ENCODE measurements around the gene ZMYND10. TPM values are rescaled to one million over a fixed set of nuclear protein-coding genes. Genes with fewer than 3 reads are reported as not detected.

Gene ZMYND10
- total RNA-seq, 2 experiments from 2014 or later, result 1.7 to 2.8 TPM

DNA sequence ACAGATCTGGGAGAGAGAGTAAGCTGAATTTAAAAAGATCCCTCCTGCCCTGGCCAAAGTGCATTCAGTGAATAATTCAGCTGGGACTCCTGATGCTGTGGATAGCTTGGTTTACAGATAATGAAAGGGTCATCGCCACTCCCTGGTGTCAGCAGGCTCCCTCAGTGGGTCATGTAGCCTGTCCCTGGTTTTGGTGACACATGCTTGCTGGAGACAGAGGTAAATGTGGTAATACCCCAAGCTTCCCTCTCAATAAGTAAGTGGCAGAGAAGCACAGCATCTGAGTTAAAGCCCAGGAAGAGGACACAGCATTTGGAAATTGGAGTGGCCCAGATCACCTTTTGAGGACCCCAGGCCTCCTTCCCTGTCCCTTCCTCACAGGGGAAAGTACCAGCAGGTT is 11.9 kb upstream of the ZMYND10 start:
- H3K36me3 ChIP-seq (ENCODE audit: insufficient read depth, low read length), result peaks cover 42% of the 10 kb centered on the region
- peaks cover 23% of the 10 kb centered on the region; the same call in 1 of the 2 replicates for H3K79me2 ChIP-seq (ENCODE audit: insufficient read depth, low read depth, low read length)
- peaks cover 40% of the 10 kb centered on the region for H3K4me1 ChIP-seq (ENCODE audit: insufficient read depth, low read length, poor library complexity, severe bottlenecking)
- POLR2A ChIA-PET, result interaction anchor here (0.7 to 1.4 kb wide), 3 partner anchors 20 to 122 kb away, joined by 3 to 6 read pairs (median 4); partner anchors contain the start of gene GNAI2
- no peak for DNase-seq (ENCODE audit: low spot score)
- intact Hi-C loops (cut with micrococcal nuclease; ENCODE audit: unreplicated experiment), result no loop called here
- H3K27ac ChIP-seq (ENCODE audit: low read depth, low read length, poor library complexity, severe bottlenecking), result no peak overlapping the region
- peak overlapping the region; percentile 82 for H3K4me2 ChIP-seq (ENCODE audit: low read length)
- no peaks in the 10 kb centered on the region for H3K9me2 ChIP-seq (ENCODE audit: insufficient read depth, low read length)
- no TSS peak for BruUV-seq (replicated peaks)
- H3K9me3 ChIP-seq (ENCODE audit: low read length), result no peaks in the 10 kb centered on the region
- no peak overlapping the region for H2AFZ ChIP-seq (ENCODE audit: low read length)
- TF ChIP-seq EZH2phosphoT487 (IDR thresholded peaks at IDR 0.05; ENCODE audit: borderline replicate concordance, low read depth, low read length), result no peak
- TF ChIP-seq, protein P1, sequence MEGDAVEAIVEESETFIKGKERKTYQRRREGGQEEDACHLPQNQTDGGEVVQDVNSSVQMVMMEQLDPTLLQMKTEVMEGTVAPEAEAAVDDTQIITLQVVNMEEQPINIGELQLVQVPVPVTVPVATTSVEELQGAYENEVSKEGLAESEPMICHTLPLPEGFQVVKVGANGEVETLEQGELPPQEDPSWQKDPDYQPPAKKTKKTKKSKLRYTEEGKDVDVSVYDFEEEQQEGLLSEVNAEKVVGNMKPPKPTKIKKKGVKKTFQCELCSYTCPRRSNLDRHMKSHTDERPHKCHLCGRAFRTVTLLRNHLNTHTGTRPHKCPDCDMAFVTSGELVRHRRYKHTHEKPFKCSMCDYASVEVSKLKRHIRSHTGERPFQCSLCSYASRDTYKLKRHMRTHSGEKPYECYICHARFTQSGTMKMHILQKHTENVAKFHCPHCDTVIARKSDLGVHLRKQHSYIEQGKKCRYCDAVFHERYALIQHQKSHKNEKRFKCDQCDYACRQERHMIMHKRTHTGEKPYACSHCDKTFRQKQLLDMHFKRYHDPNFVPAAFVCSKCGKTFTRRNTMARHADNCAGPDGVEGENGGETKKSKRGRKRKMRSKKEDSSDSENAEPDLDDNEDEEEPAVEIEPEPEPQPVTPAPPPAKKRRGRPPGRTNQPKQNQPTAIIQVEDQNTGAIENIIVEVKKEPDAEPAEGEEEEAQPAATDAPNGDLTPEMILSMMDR (conservative IDR thresholded peaks at IDR 0.05; ENCODE audit: low read length), result no peak
- H4K20me1 ChIP-seq (ENCODE audit: insufficient read depth, low read length), result 0 out of 2 replicates have a peak, but pooled peaks cover 4% of the 10 kb centered on the region
- H3K4me3 ChIP-seq (ENCODE audit: low read depth, low read length, poor library complexity, severe bottlenecking), result peak overlapping the region; percentile 76
- CTCF ChIA-PET (ENCODE audit: unreplicated experiment), result no interaction called here

DNA sequence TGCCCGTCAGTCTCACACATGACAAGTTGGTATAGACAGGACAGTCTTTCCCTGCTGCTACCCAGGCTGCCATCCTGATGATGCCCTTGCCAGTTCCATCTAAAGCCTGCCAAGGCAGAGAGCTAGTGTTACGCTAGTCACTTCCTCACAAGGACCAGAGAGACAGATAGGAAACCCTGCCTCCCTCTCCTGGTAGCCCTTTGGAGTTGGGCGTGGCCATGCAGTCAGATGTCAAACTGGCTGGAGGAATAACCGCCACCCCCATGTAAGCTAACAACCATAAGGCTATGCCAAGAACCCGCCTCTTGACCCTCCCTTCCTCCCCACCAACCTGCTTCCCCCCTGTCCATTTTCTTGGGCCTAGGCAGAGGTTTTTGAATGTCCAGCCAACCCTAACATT is 11.0 kb upstream of the ZMYND10 start:
- H3K79me2 ChIP-seq (ENCODE audit: insufficient read depth, low read depth, low read length), result peaks cover 23% of the 10 kb centered on the region; the same call in 1 of the 2 replicates
- H3K4me1 ChIP-seq (ENCODE audit: insufficient read depth, low read length, poor library complexity, severe bottlenecking), result peaks cover 43% of the 10 kb centered on the region
- no peak overlapping the region for H3K27ac ChIP-seq (ENCODE audit: low read depth, low read length, poor library complexity, severe bottlenecking)
- H3K9me3 ChIP-seq (ENCODE audit: low read length), result no peaks in the 10 kb centered on the region
- ChIA-PET CTCF (ENCODE audit: unreplicated experiment) (no interaction called here), POLR2A (interaction anchor here (1.0 to 1.4 kb wide), 2 partner anchors 19 to 20 kb away, joined by 4 to 6 read pairs; no protein-coding TSS in a partner anchor)
- H3K4me3 ChIP-seq (ENCODE audit: low read depth, low read length, poor library complexity, severe bottlenecking), result peak overlapping the region; percentile 76
- TF ChIP-seq EZH2phosphoT487 (IDR thresholded peaks at IDR 0.05; ENCODE audit: borderline replicate concordance, low read depth, low read length), result no peak
- TF ChIP-seq, protein P1 (conservative IDR thresholded peaks at IDR 0.05; ENCODE audit: low read length), result no peak
- DNase-seq (ENCODE audit: low spot score), result no peak
- no peaks in the 10 kb centered on the region for H3K9me2 ChIP-seq (ENCODE audit: insufficient read depth, low read length)
- peaks cover 42% of the 10 kb centered on the region for H3K36me3 ChIP-seq (ENCODE audit: insufficient read depth, low read length)
- intact Hi-C loops (cut with micrococcal nuclease; ENCODE audit: unreplicated experiment), result no loop called here
- H4K20me1 ChIP-seq (ENCODE audit: insufficient read depth, low read length), result 0 out of 2 replicates have a peak, but pooled peaks cover 4% of the 10 kb centered on the region
- BruUV-seq (replicated peaks), result no TSS peak
- H2AFZ ChIP-seq (ENCODE audit: low read length), result no peak overlapping the region
- H3K4me2 ChIP-seq (ENCODE audit: low read length), result peak overlapping the region; percentile 82

DNA sequence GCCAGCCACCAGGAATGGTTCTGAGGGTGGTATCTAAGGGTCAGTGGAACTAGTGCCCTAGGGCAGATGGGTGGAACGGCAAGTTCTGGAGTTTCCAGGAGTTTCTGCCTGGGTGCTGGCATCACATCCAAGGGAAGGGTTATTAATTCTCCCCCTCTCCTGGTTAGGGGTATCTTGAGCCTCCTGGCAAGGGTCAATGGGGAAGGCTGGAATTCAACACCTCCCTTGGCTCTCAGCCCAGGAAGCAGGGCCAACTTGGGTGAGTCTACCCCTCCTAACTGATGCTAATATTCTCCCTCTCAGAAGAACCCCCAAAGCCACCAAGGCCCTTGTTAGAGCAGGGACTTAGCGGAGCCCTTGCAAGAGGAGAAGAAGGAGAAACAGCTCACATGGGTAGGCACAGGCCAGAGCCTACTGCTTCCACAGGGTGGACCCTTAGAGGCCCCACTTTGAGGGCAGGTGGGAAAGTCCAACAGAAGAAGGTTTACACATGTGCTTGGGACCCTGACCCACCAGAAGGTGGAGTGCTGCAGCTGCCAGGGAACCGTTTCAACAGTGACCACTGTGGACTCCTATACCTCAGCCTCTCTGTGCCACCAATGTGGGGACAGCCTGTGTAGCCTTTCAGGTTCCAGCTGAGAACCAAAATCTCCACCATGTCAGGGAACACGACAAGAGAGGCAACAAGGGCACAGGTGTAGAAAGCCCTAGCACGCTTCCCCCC is 10.5 kb upstream of the ZMYND10 start:
- Histone ChIP-seq H3K4me1 (ENCODE audit: insufficient read depth, low read length, poor library complexity, severe bottlenecking) (peaks cover 49% of the 10 kb centered on the region), H3K9me2 (ENCODE audit: insufficient read depth, low read length) (no peaks in the 10 kb centered on the region), H3K27ac (ENCODE audit: low read depth, low read length, poor library complexity, severe bottlenecking) (no peak overlapping the region), H3K36me3 (ENCODE audit: insufficient read depth, low read length) (peaks cover 42% of the 10 kb centered on the region), H4K20me1 (ENCODE audit: insufficient read depth, low read length) (0 out of 2 replicates have a peak, but pooled peaks cover 4% of the 10 kb centered on the region), H3K4me3 (ENCODE audit: low read depth, low read length, poor library complexity, severe bottlenecking) (peak overlapping the region; percentile 76), H3K4me2 (ENCODE audit: low read length) (peak overlapping the region; percentile 82), H2AFZ (ENCODE audit: low read length) (no peak overlapping the region), H3K79me2 (ENCODE audit: insufficient read depth, low read depth, low read length) (peaks cover 23% of the 10 kb centered on the region; the same call in 1 of the 2 replicates), H3K9me3 (ENCODE audit: low read length) (no peaks in the 10 kb centered on the region)
- intact Hi-C loops (cut with micrococcal nuclease; ENCODE audit: unreplicated experiment), result no loop called here
- no peak for DNase-seq (ENCODE audit: low spot score)
- TF ChIP-seq EZH2phosphoT487 (IDR thresholded peaks at IDR 0.05; ENCODE audit: borderline replicate concordance, low read depth, low read length), result no peak
- TF ChIP-seq, protein P1 (conservative IDR thresholded peaks at IDR 0.05; ENCODE audit: low read length), result peak; percentile 34
- ChIA-PET POLR2A (interaction anchor here (0.6 kb wide), 1 partner anchor 1128 kb away, joined by 4 read pairs; no protein-coding TSS in a partner anchor), CTCF (ENCODE audit: unreplicated experiment) (no interaction called here)
- BruUV-seq (replicated peaks), result no TSS peak

All from OCI-LY7 (cell line).